HG02642 (cell line): ENCODE data around the gene HECTD4.
A peak's percentile ranks its signal among the peaks of the same experiment; 100 is the strongest.

ENCODE experiments used
- ATAC-seq: cut with Tn5 transposase; IDR thresholded peaks from one replicate; pipeline ENCODE4 v1.9.1; 2021; ENCODE audit warnings: mild to moderate bottlenecking; ENCODE audit not compliant: unreplicated experiment, poor library complexity

HECTD4 gene

GRCh38 chr12:112325157-112325556 lies 57.1 kb downstream of the HECTD4 start:
- no peak for ATAC-seq

GRCh38 chr12:112322882-112323547 lies 59.2 kb downstream of the HECTD4 start:
- no peak for ATAC-seq

- no peak for ATAC-seq
These were observed 59.8 kb downstream of the HECTD4 start for GRCh38 chr12:112322441-112322840.

GRCh38 chr12:112321245-112321644 lies 61.0 kb downstream of the HECTD4 start:
- no peak for ATAC-seq

GRCh38 chr12:112319395-112319794 lies 62.8 kb downstream of the HECTD4 start:
- ATAC-seq: no peak

GRCh38 chr12:112317481-112317880 lies 64.8 kb downstream of the HECTD4 start:
- no peak for ATAC-seq

- ATAC-seq: no peak
These were observed 67.2 kb downstream of the HECTD4 start for GRCh38 chr12:112314981-112315380.

- no peak for ATAC-seq
These were observed 72.4 kb downstream of the HECTD4 start for GRCh38 chr12:112309797-112310196.

- ATAC-seq: no peak
These were observed 73.6 kb downstream of the HECTD4 start for GRCh38 chr12:112308652-112309051.

- ATAC-seq: no peak
These were observed 74.1 kb downstream of the HECTD4 start for GRCh38 chr12:112308161-112308560.

- no peak for ATAC-seq
These were observed 74.8 kb downstream of the HECTD4 start for GRCh38 chr12:112307317-112308011.

- ATAC-seq: no peak
These were observed 76.3 kb downstream of the HECTD4 start for GRCh38 chr12:112305951-112306350.

GRCh38 chr12:112304436-112304835 lies 77.8 kb downstream of the HECTD4 start:
- ATAC-seq: no peak

- no peak for ATAC-seq
These were observed 78.4 kb downstream of the HECTD4 start for GRCh38 chr12:112303799-112304198.

GRCh38 chr12:112303004-112303403 lies 79.2 kb downstream of the HECTD4 start:
- peak; percentile 98 for ATAC-seq

- no peak for ATAC-seq
These were observed 82.5 kb downstream of the HECTD4 start for GRCh38 chr12:112299704-112300103.

- ATAC-seq: no peak
These were observed 85.0 kb downstream of the HECTD4 start for GRCh38 chr12:112297188-112297587.

- ATAC-seq: no peak
These were observed 86.0 kb downstream of the HECTD4 start for GRCh38 chr12:112296183-112296582.

- no peak for ATAC-seq
These were observed 87.4 kb downstream of the HECTD4 start for GRCh38 chr12:112294793-112295192.

GRCh38 chr12:112288638-112289037 lies 93.6 kb downstream of the HECTD4 start:
- no peak for ATAC-seq

- no peak for ATAC-seq
These were observed 96.4 kb downstream of the HECTD4 start for GRCh38 chr12:112285600-112286401.
